Sigmoid colon (tissue), 7 donors: ENCODE measurements around the gene BRME1. TPM values are rescaled to one million over a fixed set of nuclear protein-coding genes. Genes with fewer than 3 reads are reported as not detected.
A peak's percentile ranks its signal among the peaks of the same experiment; 100 is the strongest.

ENCODE experiments used
- DNase-seq: peaks from one replicate; pipeline ENCODE4 v3.0.0-alpha.2; 2019
- H3K27ac ChIP-seq, 4 donors: fragments of 200-600 bp; sonication (generic); one replicate each; pipeline ENCODE4 v1.5.1; 2016 to 2019; ENCODE audit warnings: mild to moderate bottlenecking in 1 of 4
- H3K27me3 ChIP-seq, 3 donors: fragments of 200-600 bp; sonication (generic); one replicate each; pipeline ENCODE4 v1.5.1; 2019; ENCODE audit warnings: mild to moderate bottlenecking in 1 of 3
- H3K36me3 ChIP-seq, 4 donors: fragments of 200-600 bp; sonication (generic); one replicate each; pipeline ENCODE4 v1.5.1; 2016 to 2019
- H3K4me1 ChIP-seq, 4 donors: fragments of 200-600 bp; sonication (generic); one replicate each; pipeline ENCODE4 v1.5.1; 2017 to 2019
- H3K4me3 ChIP-seq, 4 donors: fragments of 200-600 bp; sonication (generic); one replicate each; pipeline ENCODE4 v1.5.1; 2017 to 2019; ENCODE audit warnings: mild to moderate bottlenecking in 2 of 4, moderate library complexity in 1 of 4
- H3K9me3 ChIP-seq, 4 donors: fragments of 200-600 bp in 3 of 4; sonication (generic) in 3 of 4; one replicate each; pipeline versions ENCODE4 v1.5.1 to v1.6.1; 2013 to 2019
- CTCF ChIP-seq, 4 experiments: fragments of 450-650 bp in 3 of 4; fragments of 200-600 bp in 1 of 4; IDR thresholded peaks; one replicate each; pipeline ENCODE4 v1.5.1; 2016 to 2019; ENCODE audit warnings: antibody characterized with exemption in 4 of 4, mild to moderate bottlenecking in 3 of 4, moderate library complexity in 2 of 4
- EP300 ChIP-seq, 4 donors: sonication (generic); formaldehyde crosslinking; IDR thresholded peaks; one replicate each; pipeline ENCODE4 v1.6.1; 2017; ENCODE audit warnings: antibody characterized with exemption in 4 of 4
- POLR2A ChIP-seq, 2 donors: fragments of 450-650 bp; IDR thresholded peaks; one replicate each; pipeline ENCODE4 v1.6.1; 2016; ENCODE audit warnings: antibody characterized with exemption in 2 of 2, mild to moderate bottlenecking in 2 of 2, moderate library complexity in 2 of 2
- POLR2AphosphoS5 ChIP-seq, 4 donors: sonication (generic); formaldehyde crosslinking; IDR thresholded peaks; one replicate each; pipeline ENCODE4 v1.6.1; 2017; ENCODE audit warnings: antibody characterized with exemption in 4 of 4
- WGBS, 2 donors: extraction: QIAGEN DNeasy Blood & Tissue Kit; methylation state at CpG; one replicate each; pipeline ENCODE4 v1.1.7; 2013; 5-methylcytosine and 5-hydroxymethylcytosine counted together
- intact Hi-C: fragments of 100-400 bp; cut with DNase I; formaldehyde crosslinking; loops from one replicate; pipeline ENCODE4 v1.15.1; 2023
- polyA plus RNA-seq, 3 donors: library from polyadenylated mRNA; stranded (reverse); fragments of 200-250 nt; gene quantifications; one replicate each; pipeline ENCODE4 v1.2.3, GENCODE V29; 2013
- total RNA-seq, 4 donors: library from RNA; depleted of rRNA; stranded (reverse); fragments of >200 nt; gene quantifications; one replicate each; pipeline ENCODE4 v1.1.0, GENCODE V29; 2016
- donor health status: healthy with polysubstance abuse.
- donor health status: Bipolar disorder and iron deficiency.
- donor health status: healthy.

Gene BRME1
- total and polyA plus RNA-seq, 7 donors: 0.99 to 9.0 (median 1.8) TPM

GRCh38 chr19:13884726-13885591, 21.0 kb downstream of the BRME1 start:
- H3K9me3 ChIP-seq: no peaks in the 10 kb centered on the region
- WGBS, 2 donors: 17 to 67% methylated on average over 26 of the region's 26 CpGs
- H3K4me1 ChIP-seq: peaks cover 0 to 23% (median 11%) of the 10 kb centered on the region in 4 donors
- no peaks in the 10 kb centered on the region for H3K27me3 ChIP-seq
- no peak overlapping the region for H3K4me3 ChIP-seq
- no peak overlapping the region for H3K27ac ChIP-seq
- intact Hi-C loops: loop anchor here (5.0 kb wide), 1 partner anchor 288 kb away; no protein-coding TSS in a partner anchor
- TF ChIP-seq CTCF (IDR thresholded peaks at IDR 0.05) (no peak), POLR2A (IDR thresholded peaks at IDR 0.05) (peak in 1 of 2 donors; percentile 41)
- H3K36me3 ChIP-seq: no peaks in the 10 kb centered on the region
- DNase-seq: no peak

DNA sequence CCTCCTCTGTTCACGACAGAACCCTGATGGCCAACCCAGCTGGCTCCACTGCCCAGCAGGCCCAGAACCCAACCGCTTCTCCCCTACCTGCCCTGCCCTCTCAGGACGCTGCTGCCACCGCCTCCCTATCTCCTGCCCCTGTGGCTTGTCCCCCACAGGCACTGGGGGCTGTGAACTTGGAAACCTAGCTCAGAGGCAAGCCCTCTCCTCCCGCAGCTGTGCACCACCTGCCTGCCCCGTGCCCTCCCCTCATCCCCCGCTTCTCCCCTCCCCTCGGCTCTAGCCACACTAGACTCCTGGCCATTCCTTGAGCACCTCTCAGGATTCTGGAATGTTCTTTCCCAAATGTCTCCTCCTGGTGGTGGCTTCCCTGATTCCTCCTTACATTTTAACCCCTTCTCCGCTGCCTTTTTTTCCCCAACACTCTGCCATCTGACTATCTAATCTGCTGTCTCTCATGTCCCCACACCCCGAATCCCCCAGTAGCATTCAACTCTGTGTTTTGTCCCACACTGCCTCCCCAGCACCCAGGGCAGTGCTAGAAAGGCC, 22.3 kb downstream of the BRME1 start:
- Histone ChIP-seq H3K27ac (no peak overlapping the region), H3K9me3 (no peaks in the 10 kb centered on the region), H3K4me3 (no peak overlapping the region), H3K27me3 (no peaks in the 10 kb centered on the region), H3K4me1 (peaks cover 0 to 30% (median 18%) of the 10 kb centered on the region in 4 donors), H3K36me3 (no peaks in the 10 kb centered on the region)
- no peak for DNase-seq
- WGBS, 2 donors: 80 to 88% methylated on average over 10 of the region's 10 CpGs
- TF ChIP-seq EP300 (IDR thresholded peaks at IDR 0.05) (no peak), CTCF (IDR thresholded peaks at IDR 0.05) (no peak), POLR2A (IDR thresholded peaks at IDR 0.05) (no peak), POLR2AphosphoS5 (IDR thresholded peaks at IDR 0.05) (no peak)
- intact Hi-C loops: loop anchor here (5.0 kb wide), 1 partner anchor 286 kb away; no protein-coding TSS in a partner anchor

- no peak for TF ChIP-seq CTCF (IDR thresholded peaks at IDR 0.05)
- no peak for TF ChIP-seq POLR2AphosphoS5 (IDR thresholded peaks at IDR 0.05)
- TF ChIP-seq EP300 (IDR thresholded peaks at IDR 0.05): no peak
- TF ChIP-seq POLR2A (IDR thresholded peaks at IDR 0.05): no peak
- peaks cover 0 to 30% (median 18%) of the 10 kb centered on the region in 4 donors for H3K4me1 ChIP-seq
- intact Hi-C loops: loop anchor here (5.0 kb wide), 1 partner anchor 286 kb away; no protein-coding TSS in a partner anchor
- no peak overlapping the region for H3K27ac ChIP-seq
- no peaks in the 10 kb centered on the region for H3K27me3 ChIP-seq
- H3K36me3 ChIP-seq: no peaks in the 10 kb centered on the region
- H3K9me3 ChIP-seq: no peaks in the 10 kb centered on the region
- no peak overlapping the region for H3K4me3 ChIP-seq
- no peak for DNase-seq
- 88 to 91% methylated on average over 12 of the region's 12 CpGs for whole genome bisulfite sequencing, 2 donors
Observed at GRCh38 chr19:13882836-13883235, 23.1 kb downstream of the BRME1 start.

DNA sequence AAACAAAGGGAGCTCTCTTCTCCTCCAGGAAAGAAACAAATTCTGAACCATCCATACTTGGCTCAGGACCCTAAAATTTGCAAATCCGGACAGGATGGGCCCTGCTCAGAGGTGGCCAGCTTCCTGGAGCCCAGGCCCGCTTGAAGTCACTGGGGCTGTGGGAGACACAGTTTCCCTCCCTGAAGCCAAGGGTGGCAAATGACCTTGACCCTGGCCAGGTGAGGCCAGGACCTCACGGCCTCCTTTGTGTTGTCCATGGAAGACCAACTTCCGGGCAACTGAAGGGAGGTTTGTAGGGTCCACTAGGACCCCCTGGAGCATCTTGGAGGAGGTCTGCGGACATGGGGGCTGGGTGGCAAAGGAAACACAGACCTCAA, 23.5 kb downstream of the BRME1 start:
- H3K27ac ChIP-seq: peak overlapping the region in 2 of 4 donors; percentile 67 to 72
- 72 to 74% methylated on average over 5 of the region's 5 CpGs for WGBS, 2 donors
- H3K4me1 ChIP-seq: peaks cover 0 to 30% (median 18%) of the 10 kb centered on the region in 4 donors
- no peaks in the 10 kb centered on the region for H3K27me3 ChIP-seq
- H3K9me3 ChIP-seq: no peaks in the 10 kb centered on the region
- no peak for DNase-seq
- no peak overlapping the region for H3K4me3 ChIP-seq
- no peaks in the 10 kb centered on the region for H3K36me3 ChIP-seq
- intact Hi-C loops: loop anchor here (5.0 kb wide), 1 partner anchor 285 kb away; no protein-coding TSS in a partner anchor
- TF ChIP-seq POLR2A (IDR thresholded peaks at IDR 0.05) (no peak), POLR2AphosphoS5 (IDR thresholded peaks at IDR 0.05) (no peak), CTCF (IDR thresholded peaks at IDR 0.05) (no peak), EP300 (IDR thresholded peaks at IDR 0.05) (no peak)
